AG09309 (cell line): Measurements from ENCODE around the gene TRIM44.

Source experiments
- DNase-seq: peaks from one replicate; pipeline ENCODE4 v3.0.0-alpha.2; 2010; ENCODE audit warnings: low read depth
- H3K4me3 ChIP-seq: 2 replicates; pipeline ENCODE4 v1.5.1; 2011; ENCODE audit warnings: mild to moderate bottlenecking, low read depth, low read length, moderate library complexity; ENCODE audit not compliant: control insufficient read depth
- TF ChIP-seq, protein P1 (sequence below): IDR thresholded peaks from 2 replicates; pipeline ENCODE4 v1.5.1; 2011; ENCODE audit warnings: mild to moderate bottlenecking, low read depth, low read length, inconsistent platforms; ENCODE audit not compliant: insufficient read depth, control insufficient read depth; ENCODE audit errors: missing control alignments

Gene TRIM44

DNA sequence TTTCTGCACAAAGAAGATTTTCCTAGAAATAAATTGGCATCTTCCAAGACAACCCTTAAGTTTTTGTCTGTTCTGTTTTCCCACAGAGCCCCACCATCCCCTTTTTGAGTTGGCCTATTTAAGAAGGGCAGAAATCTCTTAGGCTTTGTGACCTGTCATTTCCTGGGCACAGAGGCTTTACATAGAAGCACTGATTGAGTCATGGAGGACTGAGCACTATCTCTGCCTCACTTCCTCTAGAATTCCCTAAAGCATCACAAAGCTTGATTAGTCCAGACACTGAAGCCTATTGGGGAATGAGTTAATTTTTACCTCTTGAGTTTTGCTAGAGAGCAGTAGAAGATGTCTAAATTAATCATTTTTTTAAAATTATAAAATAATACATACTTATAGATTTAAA is 25.4 kb downstream of the TRIM44 start:
- TF ChIP-seq, protein P1, sequence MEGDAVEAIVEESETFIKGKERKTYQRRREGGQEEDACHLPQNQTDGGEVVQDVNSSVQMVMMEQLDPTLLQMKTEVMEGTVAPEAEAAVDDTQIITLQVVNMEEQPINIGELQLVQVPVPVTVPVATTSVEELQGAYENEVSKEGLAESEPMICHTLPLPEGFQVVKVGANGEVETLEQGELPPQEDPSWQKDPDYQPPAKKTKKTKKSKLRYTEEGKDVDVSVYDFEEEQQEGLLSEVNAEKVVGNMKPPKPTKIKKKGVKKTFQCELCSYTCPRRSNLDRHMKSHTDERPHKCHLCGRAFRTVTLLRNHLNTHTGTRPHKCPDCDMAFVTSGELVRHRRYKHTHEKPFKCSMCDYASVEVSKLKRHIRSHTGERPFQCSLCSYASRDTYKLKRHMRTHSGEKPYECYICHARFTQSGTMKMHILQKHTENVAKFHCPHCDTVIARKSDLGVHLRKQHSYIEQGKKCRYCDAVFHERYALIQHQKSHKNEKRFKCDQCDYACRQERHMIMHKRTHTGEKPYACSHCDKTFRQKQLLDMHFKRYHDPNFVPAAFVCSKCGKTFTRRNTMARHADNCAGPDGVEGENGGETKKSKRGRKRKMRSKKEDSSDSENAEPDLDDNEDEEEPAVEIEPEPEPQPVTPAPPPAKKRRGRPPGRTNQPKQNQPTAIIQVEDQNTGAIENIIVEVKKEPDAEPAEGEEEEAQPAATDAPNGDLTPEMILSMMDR, result no peak
- H3K4me3 ChIP-seq, result no peak overlapping the region
- DNase-seq, result no peak

DNA sequence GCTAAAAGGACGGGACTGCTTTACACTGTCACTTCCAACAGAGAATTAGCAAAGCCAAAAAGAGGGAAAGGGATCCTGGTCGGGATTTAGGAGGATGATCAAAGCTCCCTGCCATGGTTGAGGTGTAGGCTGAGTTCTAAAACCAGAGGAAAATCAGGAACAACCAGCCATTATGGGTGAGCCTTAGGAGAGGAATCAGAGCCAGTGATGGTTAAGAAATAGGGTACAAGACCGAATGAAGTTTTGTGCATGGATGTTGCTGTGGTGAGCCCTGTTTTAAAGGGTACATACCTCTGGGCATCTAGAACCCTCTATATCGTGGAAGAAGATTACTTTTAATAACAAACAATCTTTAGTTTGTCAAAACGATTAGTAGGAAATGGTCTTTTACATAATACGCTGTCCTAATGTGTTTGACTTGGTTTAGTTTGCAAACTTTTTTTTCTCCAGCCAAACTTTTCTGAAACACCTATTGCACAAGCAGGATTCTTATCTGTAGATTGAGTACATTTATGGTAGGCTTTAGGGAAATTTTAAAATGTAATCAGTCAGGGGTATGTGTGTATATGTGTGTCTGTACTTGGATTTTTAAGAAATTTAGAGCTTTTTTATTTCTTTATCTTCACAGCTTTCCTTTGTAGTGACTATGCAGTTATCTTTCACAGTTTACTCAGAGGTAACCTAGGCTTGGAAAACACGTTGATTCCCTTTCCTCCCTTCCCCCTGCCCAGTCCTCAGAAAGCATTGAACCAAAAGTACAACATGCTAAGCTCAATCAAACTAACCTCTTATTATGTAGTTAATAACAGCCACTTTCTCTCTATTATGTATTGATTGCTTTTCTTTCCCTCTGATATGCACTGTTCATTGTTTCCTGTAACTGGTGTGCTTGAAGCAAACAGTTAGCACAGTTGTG is 26.8 kb downstream of the TRIM44 start:
- TF ChIP-seq, protein P1, result no peak
- H3K4me3 ChIP-seq, result no peak overlapping the region
- no peak for DNase-seq

DNA sequence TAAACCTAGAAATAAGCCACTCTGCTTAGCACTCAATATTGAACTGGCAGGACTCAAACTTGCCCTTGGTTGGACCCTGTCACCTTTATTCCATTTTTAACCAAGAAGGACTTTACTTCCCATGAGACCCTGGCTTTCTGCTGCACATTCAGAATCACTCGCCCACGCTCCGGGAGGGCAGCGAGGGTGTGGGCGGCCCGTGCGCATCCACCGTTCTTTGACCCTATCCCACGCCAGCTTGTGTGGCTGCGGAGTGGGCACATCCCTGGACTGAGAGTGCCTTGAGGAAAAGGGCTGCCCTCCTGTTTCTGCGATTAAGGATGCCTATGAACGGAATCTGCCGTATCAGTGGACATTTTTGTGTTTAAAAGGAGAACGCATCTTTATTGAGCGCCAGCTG is 39.6 kb downstream of the TRIM44 start:
- TF ChIP-seq, protein P1, result no peak
- DNase-seq, result no peak
- no peak overlapping the region for H3K4me3 ChIP-seq

DNA sequence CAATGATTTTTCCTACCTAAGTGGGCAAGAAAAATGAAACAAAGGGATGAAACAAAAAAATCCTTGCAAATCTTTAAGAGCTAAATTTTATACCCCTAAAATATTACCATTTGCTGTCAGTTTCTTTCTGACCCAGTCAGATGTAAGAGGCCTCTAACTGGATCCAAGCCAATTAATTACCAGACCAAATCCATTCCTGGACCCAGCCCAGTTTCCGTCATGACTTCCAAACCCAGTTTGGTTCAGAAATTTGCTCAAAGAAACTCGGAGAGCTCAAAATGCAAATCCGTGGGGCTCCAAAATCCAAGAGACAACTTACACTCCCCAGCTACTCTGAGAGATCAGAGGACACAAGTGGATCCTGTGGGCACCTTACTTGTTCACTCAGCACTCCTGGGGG is 46.8 kb downstream of the TRIM44 start:
- no peak for DNase-seq
- TF ChIP-seq, protein P1, result no peak
- no peak overlapping the region for H3K4me3 ChIP-seq

DNA sequence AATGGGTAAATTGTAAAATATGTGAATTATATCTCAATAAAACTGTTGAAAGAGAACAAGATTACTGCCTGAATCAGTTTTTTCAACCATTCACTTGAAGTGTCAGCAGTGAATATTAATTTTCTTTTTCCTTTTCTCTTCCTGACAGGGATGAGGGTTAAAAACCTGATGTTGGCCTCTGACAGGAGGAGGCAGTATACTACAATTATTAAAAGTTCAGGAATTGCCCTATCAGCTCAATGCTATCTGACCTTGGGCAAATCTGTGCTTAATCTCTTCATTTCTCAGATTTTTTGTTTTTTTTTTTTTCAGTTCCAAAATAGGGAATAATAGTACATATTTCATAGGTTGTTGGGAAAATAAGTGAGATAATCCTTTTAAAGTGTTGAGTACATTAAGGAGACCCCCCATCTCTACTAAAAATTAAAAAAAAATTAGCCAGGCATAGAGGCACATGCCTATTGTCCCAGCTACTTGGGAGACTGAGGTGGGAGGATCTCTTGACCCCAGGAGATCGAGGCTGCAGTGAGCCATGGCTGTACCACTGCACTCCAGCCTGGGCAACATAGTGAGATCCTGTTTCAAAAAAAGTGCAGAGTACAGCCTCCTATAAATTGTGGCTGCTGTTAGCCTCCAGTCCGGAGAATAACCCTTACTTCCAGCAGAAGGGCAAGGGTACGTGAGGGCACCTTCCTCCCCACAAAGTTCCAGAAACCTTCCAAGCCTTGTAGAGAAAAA is 48.8 kb downstream of the TRIM44 start:
- TF ChIP-seq, protein P1, result no peak
- no peak overlapping the region for H3K4me3 ChIP-seq
- DNase-seq, result no peak

DNA sequence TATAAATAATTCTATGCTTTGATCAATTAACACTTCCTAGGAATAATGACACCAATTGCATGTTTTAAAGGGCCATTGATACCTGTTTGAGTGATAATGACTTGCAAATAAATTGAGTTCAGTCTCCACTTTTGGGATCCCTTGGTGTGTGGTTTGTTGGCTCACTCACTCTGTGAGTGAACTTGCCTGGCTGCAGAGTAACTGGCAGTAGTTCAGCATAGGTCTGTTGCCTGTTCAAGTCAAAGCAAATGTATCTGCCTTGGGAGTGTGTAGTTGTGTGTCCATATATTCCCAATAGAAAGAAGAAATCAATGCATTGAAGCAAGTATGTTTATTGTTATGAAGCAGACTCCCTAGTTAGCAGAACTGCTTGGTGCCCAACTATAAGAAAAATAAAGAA is 49.3 kb downstream of the TRIM44 start:
- TF ChIP-seq, protein P1, result no peak
- no peak overlapping the region for H3K4me3 ChIP-seq
- DNase-seq, result no peak
